Measurements from ENCODE around the gene ST3GAL3.

Gene ST3GAL3

DNA sequence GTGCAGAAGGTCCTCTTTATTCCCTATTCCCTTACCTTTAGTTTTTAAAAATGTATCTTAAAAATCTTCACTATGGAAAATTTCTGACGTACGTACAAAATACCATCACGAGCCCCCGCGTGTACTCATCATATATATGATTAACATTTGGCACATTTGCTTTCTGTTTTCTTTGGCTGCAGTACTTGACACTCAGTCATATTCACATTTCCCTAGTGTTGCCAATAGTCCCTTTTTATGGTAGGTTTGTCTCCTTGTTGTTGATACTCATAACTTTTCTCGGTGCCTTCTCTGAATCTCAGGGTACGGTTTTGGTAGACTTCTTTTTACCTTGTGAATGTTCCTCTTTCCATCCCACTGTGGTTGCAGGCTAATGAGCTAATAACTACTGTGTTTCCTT, 34.1 kb upstream of the ST3GAL3 start:
- ChIA-PET POLR2A (interaction anchor here (1.1 kb wide), 1 partner anchor 23 kb away, joined by 3 read pairs; the partner anchor contains the start of gene KDM4A), CTCF (no interaction called here)
- TF ChIP-seq ARNT (IDR thresholded peaks at IDR 0.05) (no peak), CTBP1 (IDR thresholded peaks at IDR 0.05; ENCODE audit: borderline replicate concordance) (no peak), SP1 (IDR thresholded peaks at IDR 0.05) (no peak), SUZ12 (IDR thresholded peaks at IDR 0.05) (no peak), LEF1 (IDR thresholded peaks at IDR 0.05; ENCODE audit: borderline replicate concordance) (no peak), BHLHE40 (IDR thresholded peaks at IDR 0.05; ENCODE audit: borderline replicate concordance) (no peak), TARDBP (IDR thresholded peaks at IDR 0.05) (no peak), FOXA1 (IDR thresholded peaks at IDR 0.05) (no peak), NFRKB (IDR thresholded peaks at IDR 0.05) (no peak), L3MBTL2 (conservative IDR thresholded peaks at IDR 0.05) (no peak), ZNF384 (IDR thresholded peaks at IDR 0.05) (no peak), FOXK2 (IDR thresholded peaks at IDR 0.05) (no peak), HDGF (IDR thresholded peaks at IDR 0.05; ENCODE audit: borderline replicate concordance) (no peak), ELF4 (IDR thresholded peaks at IDR 0.05) (no peak), FOXM1 (IDR thresholded peaks at IDR 0.05; ENCODE audit: borderline replicate concordance) (no peak)
- TF ChIP-seq, protein P1, sequence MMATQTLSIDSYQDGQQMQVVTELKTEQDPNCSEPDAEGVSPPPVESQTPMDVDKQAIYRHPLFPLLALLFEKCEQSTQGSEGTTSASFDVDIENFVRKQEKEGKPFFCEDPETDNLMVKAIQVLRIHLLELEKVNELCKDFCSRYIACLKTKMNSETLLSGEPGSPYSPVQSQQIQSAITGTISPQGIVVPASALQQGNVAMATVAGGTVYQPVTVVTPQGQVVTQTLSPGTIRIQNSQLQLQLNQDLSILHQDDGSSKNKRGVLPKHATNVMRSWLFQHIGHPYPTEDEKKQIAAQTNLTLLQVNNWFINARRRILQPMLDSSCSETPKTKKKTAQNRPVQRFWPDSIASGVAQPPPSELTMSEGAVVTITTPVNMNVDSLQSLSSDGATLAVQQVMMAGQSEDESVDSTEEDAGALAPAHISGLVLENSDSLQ (IDR thresholded peaks at IDR 0.05) = no peak
- no peak for DNase-seq (ENCODE audit: extremely low spot score)

DNA sequence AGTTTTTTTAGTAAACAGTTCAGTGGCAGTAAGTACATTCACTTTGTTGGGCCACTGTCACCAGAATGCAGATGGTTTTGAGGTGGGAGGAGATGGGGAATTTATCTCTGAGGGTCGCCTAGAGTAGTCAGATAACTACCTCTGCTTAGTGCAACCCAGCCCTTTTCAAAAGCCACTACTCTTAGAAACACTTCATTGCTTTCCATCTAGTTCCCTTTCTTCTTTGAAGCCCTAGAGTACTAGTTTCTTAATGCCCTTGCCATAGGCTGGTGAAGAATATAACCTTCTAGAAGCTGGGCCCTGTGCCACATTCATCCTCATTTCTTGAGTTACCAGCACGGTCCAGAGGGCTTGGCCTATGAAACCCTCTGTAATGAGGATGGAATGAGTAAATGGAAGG, 28.4 kb upstream of the ST3GAL3 start:
- DNase-seq (ENCODE audit: extremely low spot score) = no peak
- CTCF ChIA-PET = no interaction called here
- POLR2A ChIA-PET = interaction anchor here (0.8 kb wide), 1 partner anchor 28 kb away, joined by 3 read pairs; no protein-coding TSS in a partner anchor
- TF ChIP-seq CTBP1 (IDR thresholded peaks at IDR 0.05; ENCODE audit: borderline replicate concordance) = no peak
- no peak for TF ChIP-seq ZNF384 (IDR thresholded peaks at IDR 0.05)
- TF ChIP-seq L3MBTL2 (conservative IDR thresholded peaks at IDR 0.05) = no peak
- TF ChIP-seq TARDBP (IDR thresholded peaks at IDR 0.05) = no peak
- TF ChIP-seq FOXK2 (IDR thresholded peaks at IDR 0.05) = no peak
- TF ChIP-seq, protein P1 (IDR thresholded peaks at IDR 0.05) = no peak

DNA sequence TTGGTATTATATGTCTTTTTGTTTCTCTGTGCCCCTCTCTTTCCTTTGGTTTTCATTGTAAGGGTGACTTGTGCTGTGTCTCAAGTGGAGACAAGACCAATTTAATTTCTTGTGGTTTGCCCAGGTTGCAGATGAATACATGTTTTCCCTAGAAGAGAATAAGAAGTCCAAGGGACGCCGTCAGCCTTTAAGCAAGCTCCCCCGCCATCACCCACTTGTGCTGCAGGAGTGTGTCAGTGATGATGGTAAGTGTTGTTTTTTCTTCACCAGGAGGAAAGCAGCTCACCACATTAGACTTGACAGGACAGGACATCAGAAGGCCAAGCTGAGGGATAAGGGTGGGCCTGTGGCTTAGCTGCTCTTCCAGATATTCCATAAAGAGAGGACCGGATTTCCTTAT, 23.8 kb upstream of the ST3GAL3 start:
- TF ChIP-seq TARDBP (IDR thresholded peaks at IDR 0.05) (no peak), HDGF (IDR thresholded peaks at IDR 0.05; ENCODE audit: borderline replicate concordance) (no peak)
- ChIA-PET CTCF (no interaction called here), POLR2A (interaction anchor here (1.0 kb wide), 1 partner anchor 24 kb away, joined by 3 read pairs; no protein-coding TSS in a partner anchor)
- no peak for DNase-seq (ENCODE audit: extremely low spot score)

DNA sequence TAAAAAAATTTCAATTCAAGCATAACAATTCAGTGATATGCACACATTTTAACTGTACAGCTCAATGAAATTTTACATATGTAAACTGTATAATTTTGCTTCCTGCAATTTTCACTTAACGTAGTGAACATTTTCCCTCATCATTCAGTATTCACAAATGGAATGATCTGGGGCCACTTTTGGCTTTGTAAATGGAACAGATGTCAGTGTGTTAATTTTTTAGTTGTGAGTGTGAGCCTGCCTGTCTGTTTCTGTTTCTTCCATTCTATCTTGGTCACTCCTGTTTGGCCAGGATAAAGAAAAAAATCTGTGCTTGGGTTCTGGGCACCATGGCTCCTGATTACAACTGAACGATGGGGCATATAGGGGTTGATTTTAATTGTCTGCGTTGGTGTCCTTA, 20.5 kb upstream of the ST3GAL3 start:
- TF ChIP-seq BHLHE40 (IDR thresholded peaks at IDR 0.05; ENCODE audit: borderline replicate concordance) = no peak
- TF ChIP-seq NFRKB (IDR thresholded peaks at IDR 0.05) = no peak
- no peak for TF ChIP-seq TARDBP (IDR thresholded peaks at IDR 0.05)
- TF ChIP-seq SP1 (IDR thresholded peaks at IDR 0.05) = no peak
- TF ChIP-seq CTBP1 (IDR thresholded peaks at IDR 0.05; ENCODE audit: borderline replicate concordance) = no peak
- TF ChIP-seq FOXK2 (IDR thresholded peaks at IDR 0.05) = no peak
- no peak for TF ChIP-seq FOXM1 (IDR thresholded peaks at IDR 0.05; ENCODE audit: borderline replicate concordance)
- TF ChIP-seq, protein P1 (IDR thresholded peaks at IDR 0.05) = no peak
- no peak for TF ChIP-seq ARNT (IDR thresholded peaks at IDR 0.05)
- TF ChIP-seq FOXA1 (IDR thresholded peaks at IDR 0.05) = no peak
- no peak for TF ChIP-seq ZNF384 (IDR thresholded peaks at IDR 0.05)
- no peak for TF ChIP-seq HDGF (IDR thresholded peaks at IDR 0.05; ENCODE audit: borderline replicate concordance)
- no peak for TF ChIP-seq ELF4 (IDR thresholded peaks at IDR 0.05)
- no peak for TF ChIP-seq LEF1 (IDR thresholded peaks at IDR 0.05; ENCODE audit: borderline replicate concordance)
- TF ChIP-seq L3MBTL2 (conservative IDR thresholded peaks at IDR 0.05) = no peak
- TF ChIP-seq SUZ12 (IDR thresholded peaks at IDR 0.05) = no peak
- no peak for DNase-seq (ENCODE audit: extremely low spot score)
- ChIA-PET POLR2A (interaction anchor here (1.1 kb wide), 1 partner anchor 20 kb away, joined by 4 read pairs; the partner anchor contains the start of gene ST3GAL3), CTCF (no interaction called here)

DNA sequence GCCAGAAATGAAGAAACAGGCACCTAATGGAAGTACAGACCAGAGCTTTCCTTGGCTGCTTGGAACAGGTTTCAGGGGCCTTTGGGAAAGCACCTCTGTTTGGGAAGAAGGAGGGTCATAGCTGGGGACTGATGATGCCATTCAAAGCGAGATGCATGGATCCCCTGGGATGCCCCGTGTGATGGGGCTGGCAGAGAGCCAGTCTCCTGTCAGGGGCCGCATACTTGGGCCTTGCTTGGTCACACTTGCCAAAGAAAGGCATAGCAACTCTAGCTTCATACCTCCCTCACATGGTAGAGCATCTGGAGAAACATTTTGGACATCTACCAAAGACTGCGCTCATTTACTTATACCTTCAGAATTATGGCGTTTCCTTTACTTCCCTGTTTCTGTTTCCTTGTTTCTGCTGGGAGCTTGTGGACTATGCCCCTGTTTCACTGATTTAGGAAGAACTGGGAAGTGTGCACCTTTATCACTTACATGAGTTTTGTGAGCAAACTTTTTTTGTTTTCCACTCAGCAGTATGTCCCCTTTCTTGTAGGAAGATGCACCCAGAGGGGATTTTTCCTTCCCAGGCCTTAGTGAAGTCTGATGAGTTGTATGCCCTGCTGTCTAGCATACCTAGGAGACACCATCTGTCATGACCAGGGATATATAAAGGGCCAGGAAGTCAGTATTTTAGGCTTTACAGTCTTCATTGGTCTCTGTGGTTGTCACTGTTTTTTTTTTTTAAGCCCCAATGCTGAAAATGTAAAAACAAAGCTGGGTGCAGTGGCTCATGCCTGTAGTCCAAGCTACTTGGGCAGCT, 19.8 kb upstream of the ST3GAL3 start:
- POLR2A ChIA-PET = interaction anchor here (1.1 kb wide), 1 partner anchor 19 kb away, joined by 4 read pairs; the partner anchor contains the start of gene ST3GAL3
- DNase-seq (ENCODE audit: extremely low spot score) = no peak
- no peak for TF ChIP-seq FOXA1 (IDR thresholded peaks at IDR 0.05)
- TF ChIP-seq CTBP1 (IDR thresholded peaks at IDR 0.05; ENCODE audit: borderline replicate concordance) = no peak
- TF ChIP-seq BHLHE40 (IDR thresholded peaks at IDR 0.05; ENCODE audit: borderline replicate concordance) = no peak
- TF ChIP-seq FOXK2 (IDR thresholded peaks at IDR 0.05) = no peak
- no peak for TF ChIP-seq ARNT (IDR thresholded peaks at IDR 0.05)
- TF ChIP-seq LEF1 (IDR thresholded peaks at IDR 0.05; ENCODE audit: borderline replicate concordance) = no peak
- no peak for TF ChIP-seq SP1 (IDR thresholded peaks at IDR 0.05)
- no peak for TF ChIP-seq SUZ12 (IDR thresholded peaks at IDR 0.05)
- no peak for TF ChIP-seq FOXM1 (IDR thresholded peaks at IDR 0.05; ENCODE audit: borderline replicate concordance)
- no peak for TF ChIP-seq NFRKB (IDR thresholded peaks at IDR 0.05)
- CTCF ChIA-PET = no interaction called here

DNA sequence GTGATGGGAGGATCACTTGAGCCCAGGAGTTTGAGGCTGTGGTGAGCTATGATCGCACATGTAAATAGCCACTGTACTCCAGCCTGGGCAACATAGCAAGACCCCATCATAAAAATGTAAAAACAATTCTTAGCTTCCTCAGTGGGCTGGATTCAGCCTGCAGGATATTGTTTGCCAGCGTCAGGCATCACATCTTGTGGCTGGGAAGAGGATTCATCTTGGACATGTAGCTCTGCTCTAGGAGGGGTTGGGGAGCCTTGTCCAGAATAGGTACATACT, 19.3 kb upstream of the ST3GAL3 start:
- ChIA-PET CTCF (no interaction called here), POLR2A (interaction anchor here (1.4 kb wide), 1 partner anchor 38 kb away, joined by 6 read pairs; the partner anchor contains the start of gene KDM4A)
- TF ChIP-seq FOXA1 (IDR thresholded peaks at IDR 0.05) (no peak), NFRKB (IDR thresholded peaks at IDR 0.05) (no peak), L3MBTL2 (conservative IDR thresholded peaks at IDR 0.05) (no peak), TARDBP (IDR thresholded peaks at IDR 0.05) (no peak), BHLHE40 (IDR thresholded peaks at IDR 0.05; ENCODE audit: borderline replicate concordance) (no peak), CTBP1 (IDR thresholded peaks at IDR 0.05; ENCODE audit: borderline replicate concordance) (no peak), FOXM1 (IDR thresholded peaks at IDR 0.05; ENCODE audit: borderline replicate concordance) (no peak), ELF4 (IDR thresholded peaks at IDR 0.05) (no peak), LEF1 (IDR thresholded peaks at IDR 0.05; ENCODE audit: borderline replicate concordance) (no peak), SP1 (IDR thresholded peaks at IDR 0.05) (no peak), HDGF (IDR thresholded peaks at IDR 0.05; ENCODE audit: borderline replicate concordance) (no peak)
- TF ChIP-seq, protein P1 (IDR thresholded peaks at IDR 0.05) = no peak
- no peak for DNase-seq (ENCODE audit: extremely low spot score)
